Measurements from ENCODE around the gene FLOT2. TPM values are rescaled to one million over a fixed set of nuclear protein-coding genes. Genes with fewer than 3 reads are reported as not detected.
"Not testable (repeated sequence)": the region's sequence is repeated elsewhere in the genome, so short reads cannot be mapped to it uniquely, and the experiment has no call there.

The FLOT2 gene
- polyA plus RNA-seq, 1 donor: 77.5 TPM

GRCh38 chr17:28916302-28916934, 18.9 kb upstream of the FLOT2 start:
- DNase-seq: no peak

GRCh38 chr17:28912938-28913333, 15.4 kb upstream of the FLOT2 start:
- DNase-seq: no peak

GRCh38 chr17:28912281-28912937, 14.9 kb upstream of the FLOT2 start:
- DNase-seq: no peak

GRCh38 chr17:28911411-28912045, 14.0 kb upstream of the FLOT2 start:
- DNase-seq: no peak

- no peak for DNase-seq
Observed at GRCh38 chr17:28910534-28910933, 13.0 kb upstream of the FLOT2 start.

GRCh38 chr17:28908640-28909167, 11.2 kb upstream of the FLOT2 start:
- peak; percentile 56 for DNase-seq

GRCh38 chr17:28907709-28908475, 10.4 kb upstream of the FLOT2 start:
- no peak for DNase-seq

GRCh38 chr17:28906706-28907438, 9.3 kb upstream of the FLOT2 start:
- no peak for DNase-seq

- DNase-seq: no peak
Observed at GRCh38 chr17:28906276-28906675, 8.7 kb upstream of the FLOT2 start.

GRCh38 chr17:28904800-28905199, 7.3 kb upstream of the FLOT2 start:
- no peak for DNase-seq

GRCh38 chr17:28903546-28903841, 6.0 kb upstream of the FLOT2 start:
- DNase-seq: not testable (repeated sequence)

- peak; percentile 87 for DNase-seq
Observed at GRCh38 chr17:28902819-28903545, 5.4 kb upstream of the FLOT2 start, which contains the start of gene DHRS13. DHRS13 (minus strand) TSS chr17:28903079; CDS start chr17:28902944, 135 bp downstream.

GRCh38 chr17:28901866-28902818, 4.6 kb upstream of the FLOT2 start:
- peak; percentile 67 for DNase-seq

GRCh38 chr17:28900986-28901726, 3.6 kb upstream of the FLOT2 start:
- no peak for DNase-seq

GRCh38 chr17:28899212-28899815, 1.8 kb upstream of the FLOT2 start:
- DNase-seq: no peak

- DNase-seq: no peak
Observed at GRCh38 chr17:28898527-28898955, 1.0 kb upstream of the FLOT2 start.

GRCh38 chr17:28897769-28898526, 415 bp upstream of the FLOT2 start:
- no peak for DNase-seq

GRCh38 chr17:28896491-28896883, 1.0 kb downstream of the FLOT2 start:
- DNase-seq: no peak

Data from hindlimb muscle (tissue), 1 donor.